GM21367 (cell line): ENCODE results near the gene FHIP2A.
"Not testable (repeated sequence)": the region's sequence is repeated elsewhere in the genome, so short reads cannot be mapped to it uniquely, and the experiment has no call there.

Experiments used
- ATAC-seq: cut with Tn5 transposase; IDR thresholded peaks from one replicate; pipeline ENCODE4 v1.9.1; 2021; ENCODE audit not compliant: unreplicated experiment

Gene FHIP2A

GRCh38 chr10:114821293-114821914 lies at the start of gene FHIP2A:
TSS of gene FHIP2A (plus strand) at chr10:114821780. CDS start at chr10:114822079, 299 bp downstream.
- ATAC-seq, result peak; percentile 72

- no peak for ATAC-seq
These were observed 48.9 kb upstream of the FHIP2A start for GRCh38 chr10:114772496-114773196.

GRCh38 chr10:114773197-114773532 lies 48.4 kb upstream of the FHIP2A start:
- no peak for ATAC-seq

GRCh38 chr10:114775082-114775481 lies 46.5 kb upstream of the FHIP2A start:
- not testable (repeated sequence) for ATAC-seq

- ATAC-seq, result no peak
These were observed 44.2 kb upstream of the FHIP2A start for GRCh38 chr10:114777415-114777814.

- no peak for ATAC-seq
These were observed 41.6 kb upstream of the FHIP2A start for GRCh38 chr10:114779803-114780576.

- no peak for ATAC-seq
These were observed 40.9 kb upstream of the FHIP2A start for GRCh38 chr10:114780577-114781184.

GRCh38 chr10:114782666-114783065 lies 38.9 kb upstream of the FHIP2A start:
- no peak for ATAC-seq

GRCh38 chr10:114783686-114784085 lies 37.9 kb upstream of the FHIP2A start:
- ATAC-seq, result no peak

- ATAC-seq, result peak; percentile 67
These were observed 35.1 kb upstream of the FHIP2A start for GRCh38 chr10:114786492-114786891.

- ATAC-seq, result not testable (repeated sequence)
These were observed 34.4 kb upstream of the FHIP2A start for GRCh38 chr10:114787131-114787530.

GRCh38 chr10:114791768-114792167 lies 29.8 kb upstream of the FHIP2A start:
- ATAC-seq, result no peak

GRCh38 chr10:114795039-114795438 lies 26.5 kb upstream of the FHIP2A start:
- no peak for ATAC-seq

- ATAC-seq, result no peak
These were observed 21.2 kb upstream of the FHIP2A start for GRCh38 chr10:114800361-114800760.

GRCh38 chr10:114801411-114801813 lies 20.2 kb upstream of the FHIP2A start:
- ATAC-seq, result peak; percentile 78

GRCh38 chr10:114802177-114802576 lies 19.4 kb upstream of the FHIP2A start:
- ATAC-seq, result no peak

GRCh38 chr10:114806562-114807391 lies 14.8 kb upstream of the FHIP2A start:
- ATAC-seq, result no peak

- ATAC-seq, result no peak
These were observed 12.6 kb upstream of the FHIP2A start for GRCh38 chr10:114808982-114809381.

- peak; percentile 100 for ATAC-seq
These were observed 10.7 kb upstream of the FHIP2A start for GRCh38 chr10:114810926-114811325.

GRCh38 chr10:114811862-114812261 lies 9.7 kb upstream of the FHIP2A start:
- no peak for ATAC-seq

GRCh38 chr10:114815791-114816190 lies 5.8 kb upstream of the FHIP2A start:
- ATAC-seq, result no peak
